Activated T-helper 1 cell treated with Interleukin-2 at 50 U/mL for 16 hours (primary cell): ENCODE measurements around the gene MAPK4.

Source experiments
- DNase-seq: peaks from one replicate; pipeline ENCODE4 v3.0.0-alpha.2; 2020; ENCODE audit warnings: low read depth

Gene MAPK4

DNA sequence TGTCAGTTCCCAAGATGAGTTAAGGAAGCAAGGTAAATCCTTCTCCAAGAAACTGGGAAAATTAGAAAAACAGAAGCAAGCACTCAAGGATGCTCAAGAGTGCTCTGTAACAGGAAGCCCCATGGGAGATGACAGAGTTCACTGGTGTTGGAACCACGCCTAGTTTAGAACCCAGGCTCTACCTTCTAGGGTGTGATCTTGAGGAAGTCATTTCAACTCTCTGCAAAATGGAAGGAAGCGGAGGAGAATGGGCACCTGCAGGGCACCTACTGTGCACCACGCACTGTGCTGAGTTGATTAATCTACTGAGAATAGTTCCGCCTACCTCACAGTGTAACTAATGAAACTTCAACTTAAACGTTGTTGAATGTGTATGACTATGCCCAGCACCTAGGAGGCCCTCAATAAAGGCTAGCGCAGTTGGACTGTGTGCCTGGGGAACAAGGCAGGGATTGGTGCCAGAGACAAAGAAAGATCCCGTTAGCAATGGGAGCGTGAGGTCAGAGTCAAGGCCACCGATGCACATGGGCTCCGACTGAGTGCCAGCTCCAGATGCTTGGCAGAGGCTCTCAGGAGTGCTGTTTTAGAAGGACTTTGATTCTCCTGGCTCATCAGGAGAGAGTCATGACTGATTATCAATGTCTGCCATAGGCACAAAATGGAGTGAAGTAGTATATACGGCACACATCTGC lies 93.7 kb downstream of the MAPK4 start:
- no peak for DNase-seq

DNA sequence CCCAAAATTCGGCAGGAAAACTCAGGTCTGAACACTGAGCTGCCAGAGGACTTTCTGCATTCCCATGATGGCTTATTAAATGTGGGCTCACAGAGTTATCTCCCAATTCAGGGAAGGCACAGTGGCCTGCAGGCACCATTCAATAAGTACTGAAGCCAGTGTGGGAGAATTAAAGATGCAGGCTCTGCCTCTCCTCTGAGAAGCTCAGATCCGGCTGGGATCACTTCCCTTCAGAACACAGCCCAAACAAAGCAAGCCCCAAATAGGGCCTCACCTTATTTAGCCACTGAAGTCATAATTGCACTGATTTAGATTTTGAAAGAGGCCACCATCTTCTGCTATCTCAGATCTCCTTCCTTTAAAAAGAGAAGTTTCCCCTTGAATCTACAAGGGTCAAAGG lies 94.3 kb downstream of the MAPK4 start:
- no peak for DNase-seq

DNA sequence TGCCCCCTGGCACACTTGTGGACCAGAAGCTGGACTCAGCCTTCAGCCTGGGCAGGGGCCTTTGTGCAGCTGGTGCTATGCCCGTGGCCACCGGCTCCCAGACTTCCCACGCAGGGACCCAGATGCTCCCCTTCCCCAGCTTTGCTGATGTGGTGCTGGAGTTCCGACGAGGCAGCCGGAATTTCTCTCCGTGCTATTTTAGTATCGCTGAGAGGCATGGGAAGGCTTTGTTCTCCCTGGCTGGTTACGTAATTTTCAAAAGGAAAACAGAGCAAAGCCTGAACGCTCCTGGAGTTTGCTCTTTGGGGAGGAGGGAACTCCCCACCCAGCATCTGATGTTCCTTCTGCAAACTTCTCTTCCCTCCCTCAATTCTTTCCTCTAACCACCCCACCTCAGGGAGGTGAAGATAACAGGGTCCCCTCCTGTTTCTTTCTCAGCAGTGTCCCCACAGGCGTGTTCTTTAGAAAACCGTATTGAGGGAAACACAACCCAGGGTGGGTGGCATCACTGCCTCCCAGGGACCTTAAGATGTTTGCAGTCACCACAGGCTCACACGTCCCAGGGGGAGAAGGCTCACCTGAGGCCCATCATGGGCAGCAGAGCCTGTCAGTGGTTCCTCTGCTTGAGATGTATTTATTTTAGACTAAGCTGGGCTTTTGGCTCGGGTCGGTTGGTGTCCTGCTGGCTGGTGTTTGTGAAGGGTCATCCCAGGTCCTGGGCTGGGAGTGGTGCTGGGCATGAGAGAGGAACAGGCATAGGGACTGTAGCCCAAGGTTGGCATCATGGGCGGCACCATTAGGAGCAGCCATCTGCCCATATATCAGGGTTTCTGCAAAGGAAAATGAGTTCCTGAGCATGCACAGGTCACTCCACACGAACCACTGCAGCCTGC lies 95.0 kb downstream of the MAPK4 start:
- DNase-seq = no peak

GRCh38 chr18:50656396-50656795 lies 96.5 kb downstream of the MAPK4 start:
- no peak for DNase-seq

DNA sequence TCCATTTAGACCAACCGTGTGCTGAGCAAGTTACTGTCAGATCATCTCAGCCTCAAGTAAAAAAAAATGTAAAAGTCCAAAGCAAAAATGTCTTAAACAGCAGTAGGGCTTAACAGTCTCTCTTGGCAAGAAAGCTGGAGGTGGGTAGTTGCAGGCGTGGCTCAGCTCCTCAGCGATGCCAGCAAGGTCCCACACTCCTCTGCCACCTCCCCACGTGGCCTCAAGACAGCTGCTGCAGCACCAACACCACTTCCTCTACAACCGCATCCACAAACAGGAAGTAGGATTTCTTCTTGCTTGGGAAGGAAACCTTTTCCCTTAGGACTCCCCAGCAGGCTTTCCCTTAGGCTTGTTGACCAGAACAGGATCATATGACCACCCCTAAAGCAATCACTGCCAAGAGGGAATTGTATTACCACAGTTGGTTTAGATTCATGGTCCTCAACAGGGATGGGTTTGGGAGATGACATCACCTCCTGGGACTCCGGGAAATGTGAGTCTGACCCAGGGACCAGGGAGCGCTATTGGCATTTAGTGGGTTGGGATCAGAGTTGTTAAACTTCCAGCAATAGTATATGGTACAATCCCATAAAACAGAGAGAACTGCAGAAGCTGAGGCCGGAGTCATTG lies 97.1 kb downstream of the MAPK4 start:
- DNase-seq = no peak

GRCh38 chr18:50658601-50659000 lies 98.7 kb downstream of the MAPK4 start:
- no peak for DNase-seq

GRCh38 chr18:50659091-50660003 lies 99.5 kb downstream of the MAPK4 start:
- no peak for DNase-seq

- no peak for DNase-seq
These were observed 101.1 kb downstream of the MAPK4 start for GRCh38 chr18:50661013-50661412.

- no peak for DNase-seq
These were observed 102.3 kb downstream of the MAPK4 start for GRCh38 chr18:50662177-50662576.

GRCh38 chr18:50662775-50663383 lies 103.0 kb downstream of the MAPK4 start:
- DNase-seq = no peak

DNA sequence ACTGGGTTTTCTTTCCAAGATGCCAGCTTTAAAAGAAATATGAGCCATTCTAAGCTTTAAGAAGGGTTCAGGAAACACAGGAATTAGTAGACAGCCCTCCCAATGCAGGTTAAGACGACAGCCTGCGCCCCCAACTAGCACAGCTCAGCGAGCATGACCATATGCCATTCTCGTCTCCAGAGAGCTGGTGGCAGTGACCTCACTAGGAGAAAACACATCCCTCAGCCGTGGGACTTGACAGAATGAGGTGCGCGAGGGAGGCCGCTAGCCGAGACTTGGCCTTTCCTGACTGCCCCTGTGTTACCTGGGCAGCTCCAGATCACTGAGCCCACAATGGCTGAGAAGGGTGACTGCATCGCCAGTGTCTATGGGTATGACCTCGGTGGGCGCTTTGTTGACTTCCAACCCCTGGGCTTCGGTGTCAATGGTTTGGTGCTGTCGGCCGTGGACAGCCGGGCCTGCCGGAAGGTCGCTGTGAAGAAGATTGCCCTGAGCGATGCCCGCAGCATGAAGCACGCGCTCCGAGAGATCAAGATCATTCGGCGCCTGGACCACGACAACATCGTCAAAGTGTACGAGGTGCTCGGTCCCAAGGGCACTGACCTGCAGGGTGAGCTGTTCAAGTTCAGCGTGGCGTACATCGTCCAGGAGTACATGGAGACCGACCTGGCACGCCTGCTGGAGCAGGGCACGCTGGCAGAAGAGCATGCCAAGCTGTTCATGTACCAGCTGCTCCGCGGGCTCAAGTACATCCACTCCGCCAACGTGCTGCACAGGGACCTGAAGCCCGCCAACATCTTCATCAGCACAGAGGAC lies 103.9 kb downstream of the MAPK4 start:
- no peak for DNase-seq

DNA sequence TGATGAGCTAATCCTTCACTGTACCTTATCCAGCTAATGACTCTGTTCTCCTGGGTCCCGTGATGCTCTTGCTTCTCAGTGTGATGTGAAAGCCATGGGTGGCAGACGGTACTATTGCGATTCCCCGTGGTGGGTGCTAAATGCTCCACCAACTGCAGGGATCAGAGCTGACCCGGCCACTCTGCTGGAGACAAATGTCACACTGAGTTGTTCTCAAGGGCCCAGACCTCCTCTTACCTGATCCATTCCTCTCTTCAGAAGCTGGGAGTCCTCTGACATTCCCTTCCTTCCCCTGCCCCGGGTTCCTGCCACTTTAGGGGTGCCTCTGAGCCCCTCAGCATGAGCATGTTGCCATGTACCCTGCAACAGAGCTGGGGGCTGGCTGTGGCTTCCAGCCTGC lies 105.1 kb downstream of the MAPK4 start:
- DNase-seq = no peak

DNA sequence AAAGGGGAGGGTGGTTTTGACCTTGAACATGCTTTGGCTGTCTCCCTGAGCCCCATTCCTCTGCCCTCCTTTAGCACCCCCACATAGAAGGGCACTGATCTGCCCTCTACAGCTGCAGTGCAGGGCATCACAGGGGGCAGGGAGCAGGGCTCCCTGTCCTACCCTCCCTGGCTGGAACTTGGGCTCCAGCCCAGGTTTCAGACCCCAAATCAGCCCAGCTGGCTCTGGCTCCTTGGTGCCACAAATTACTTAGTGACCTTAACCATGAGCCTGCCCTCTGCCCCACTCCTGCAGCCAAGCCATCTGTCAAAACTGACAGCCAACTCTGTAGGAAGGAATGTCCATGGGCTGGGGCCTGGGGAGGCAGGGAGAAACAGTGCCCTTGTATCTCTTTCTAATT lies 105.6 kb downstream of the MAPK4 start:
- no peak for DNase-seq

GRCh38 chr18:50666536-50666935 lies 106.6 kb downstream of the MAPK4 start:
- DNase-seq = no peak

DNA sequence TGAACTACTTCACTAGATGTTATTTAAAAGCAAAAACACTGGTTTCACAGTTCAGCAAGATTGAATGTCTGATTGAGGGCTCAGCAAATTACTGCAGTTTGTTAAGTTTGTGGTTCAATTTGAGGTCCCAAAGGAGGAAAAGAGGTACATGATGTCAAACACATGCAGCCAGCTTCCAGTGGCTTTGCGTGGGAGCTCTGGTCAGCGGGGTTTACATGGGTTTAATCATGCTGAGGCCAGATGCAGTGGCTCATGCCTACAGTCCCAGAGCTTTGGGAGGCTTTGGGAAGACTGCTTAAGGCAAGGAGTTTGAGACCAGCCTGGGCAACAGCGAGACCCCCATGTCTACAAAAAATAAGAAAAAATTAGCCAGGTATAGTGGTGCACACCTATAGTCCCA lies 111.5 kb downstream of the MAPK4 start:
- no peak for DNase-seq

DNA sequence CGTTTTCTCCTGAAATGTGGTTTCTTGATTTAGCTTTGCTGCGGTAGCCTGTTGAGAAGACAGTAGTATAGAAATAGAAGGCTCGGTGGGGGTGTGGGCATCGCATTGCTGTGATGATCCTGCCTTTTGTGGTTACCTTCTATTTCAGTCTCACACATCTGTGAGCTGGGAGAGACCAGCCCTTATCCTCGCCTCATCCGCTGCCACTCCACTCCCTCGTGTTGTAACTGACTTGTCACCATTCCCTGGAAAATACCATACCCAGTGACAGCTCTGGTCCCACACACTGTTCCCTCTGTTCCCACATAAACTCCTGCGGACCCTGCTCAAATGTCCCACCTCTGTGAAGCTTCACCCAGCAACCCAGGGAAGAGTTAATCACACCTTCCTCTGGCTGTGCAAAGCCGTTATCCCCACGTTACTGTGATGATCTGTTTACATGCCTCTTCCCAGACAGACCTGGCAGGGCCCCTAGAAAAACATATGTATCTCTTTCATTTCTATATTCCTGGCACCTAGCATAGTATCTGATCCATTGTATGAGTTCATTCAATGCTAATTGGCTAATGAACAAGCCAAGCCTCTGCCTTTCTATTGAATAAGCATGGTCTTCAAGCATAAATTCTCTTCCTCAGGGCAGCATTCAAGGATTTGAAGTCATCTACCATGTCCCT lies 114.6 kb downstream of the MAPK4 start:
- no peak for DNase-seq

DNA sequence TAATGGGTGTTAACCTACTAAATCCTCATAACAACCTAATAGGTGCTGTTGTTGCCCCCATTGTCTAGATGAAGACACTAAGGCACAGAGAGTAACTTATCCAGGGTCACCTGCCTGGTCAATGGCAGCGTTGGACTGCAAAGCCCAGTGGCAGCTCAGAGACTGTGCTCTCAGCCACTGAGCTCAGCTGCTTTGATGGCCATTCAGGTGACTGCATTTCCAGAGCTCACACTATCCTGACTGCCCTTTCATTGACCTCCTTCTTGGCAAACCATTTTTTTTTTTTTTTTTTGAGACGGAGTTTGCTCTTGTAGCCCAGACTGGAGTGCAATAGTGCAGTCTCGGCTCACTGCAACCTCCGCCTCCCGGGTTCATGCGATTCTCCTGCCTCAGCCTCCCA lies 115.2 kb downstream of the MAPK4 start:
- DNase-seq = no peak

- no peak for DNase-seq
These were observed 118.8 kb downstream of the MAPK4 start for GRCh38 chr18:50678651-50679050.

GRCh38 chr18:50679056-50679455 lies 119.2 kb downstream of the MAPK4 start:
- DNase-seq = no peak

GRCh38 chr18:50679656-50680055 lies 119.8 kb downstream of the MAPK4 start:
- no peak for DNase-seq
